Left ventricle myocardium inferior (tissue), 1 donor: ENCODE results near the gene KLK12. TPM values are rescaled to one million over a fixed set of nuclear protein-coding genes. Genes with fewer than 3 reads are reported as not detected.

ENCODE experiments used
- DNase-seq: peaks from one replicate; pipeline ENCODE4 v3.0.0-alpha.2; 2020
- H3K27ac ChIP-seq: fragments of 200-600 bp; replicated peaks from 2 replicates; pipeline ENCODE4 v1.8.0; 2021
- H3K27me3 ChIP-seq: fragments of 200-600 bp; 2 replicates; pipeline ENCODE4 v1.8.0; 2021; ENCODE audit warnings: low read depth
- H3K36me3 ChIP-seq: fragments of 200-600 bp; 2 replicates; pipeline ENCODE4 v1.8.0; 2021
- H3K4me1 ChIP-seq: fragments of 200-600 bp; 2 replicates; pipeline ENCODE4 v1.8.0; 2021
- H3K4me3 ChIP-seq: fragments of 200-600 bp; 2 replicates; pipeline ENCODE4 v1.8.0; 2021; ENCODE audit warnings: mild to moderate bottlenecking, moderate library complexity
- H3K9me3 ChIP-seq: fragments of 200-600 bp; replicated peaks from 2 replicates; pipeline ENCODE4 v1.8.0; 2021
- CTCF ChIP-seq: fragments of 200-600 bp; IDR thresholded peaks from 2 replicates; pipeline ENCODE4 v1.8.0; 2021; ENCODE audit warnings: antibody characterized with exemption, mild to moderate bottlenecking, borderline replicate concordance
- intact Hi-C: fragments of 100-400 bp; cut with micrococcal nuclease; formaldehyde crosslinking; loops from one replicate; pipeline ENCODE4 v1.11.0; 2022
- total RNA-seq: library from RNA; stranded (reverse); fragmentation: NEBNext Ultra II Directional; extraction: Animal tissue kit (Norgen Biotek cat#: 25700); gene quantifications from one replicate; pipeline ENCODE4 v1.2.1, GENCODE V29; 2021
- donor health status: DM: no; HTN: yes; CAD: no; lungs with severe emphysema.

The KLK12 gene
- total RNA-seq, 1 donor from 2014 or later = not detected

- H3K4me3 ChIP-seq = no peak overlapping the region
- no peak for TF ChIP-seq CTCF
- H3K27me3 ChIP-seq = peaks cover 95% of the 10 kb centered on the region
- H3K27ac ChIP-seq = no peak overlapping the region
- H3K36me3 ChIP-seq = no peaks in the 10 kb centered on the region
- DNase-seq = no peak
- H3K4me1 ChIP-seq = no peaks in the 10 kb centered on the region
- intact Hi-C loops = no loop called here
- no peaks in the 10 kb centered on the region for H3K9me3 ChIP-seq
Measured at GRCh38 chr19:51027873-51028272, 6.9 kb downstream of the KLK12 start.

GRCh38 chr19:51027126-51027806 lies 7.5 kb downstream of the KLK12 start:
- no peaks in the 10 kb centered on the region for H3K9me3 ChIP-seq
- no peak overlapping the region for H3K4me3 ChIP-seq
- DNase-seq = no peak
- no peak overlapping the region for H3K27ac ChIP-seq
- H3K4me1 ChIP-seq = no peaks in the 10 kb centered on the region
- H3K36me3 ChIP-seq = no peaks in the 10 kb centered on the region
- intact Hi-C loops = no loop called here
- no peak for TF ChIP-seq CTCF
- peaks cover 95% of the 10 kb centered on the region for H3K27me3 ChIP-seq

DNA sequence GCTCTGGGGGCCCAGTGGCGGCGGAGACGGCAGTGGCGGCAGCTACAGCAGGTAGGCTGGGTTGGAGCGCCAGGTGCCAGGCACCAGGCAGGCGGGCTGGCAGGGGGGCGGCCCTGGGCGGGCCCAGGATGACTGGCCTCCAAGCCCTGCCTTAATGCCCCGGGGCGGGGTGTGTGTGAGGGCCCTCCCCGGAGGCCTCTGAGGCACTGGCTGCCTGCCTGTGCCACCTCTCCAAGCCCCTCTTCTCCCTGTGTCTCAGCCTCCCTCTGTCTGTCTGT lies 8.3 kb downstream of the KLK12 start, which contains the start of gene KLK11:
KLK11 (minus strand) TSS at position 63 of the 278 bp plus-strand sequence. CDS start 985 bp downstream, outside the sequence.
- H3K4me1 ChIP-seq = no peaks in the 10 kb centered on the region
- no peaks in the 10 kb centered on the region for H3K9me3 ChIP-seq
- H3K36me3 ChIP-seq = no peaks in the 10 kb centered on the region
- DNase-seq = no peak
- H3K27me3 ChIP-seq = peaks cover 98% of the 10 kb centered on the region
- TF ChIP-seq CTCF = no peak
- H3K4me3 ChIP-seq = no peak within 1 kb of the TSS
- intact Hi-C loops = no loop called here
- no peak within 1 kb of the TSS for H3K27ac ChIP-seq

DNA sequence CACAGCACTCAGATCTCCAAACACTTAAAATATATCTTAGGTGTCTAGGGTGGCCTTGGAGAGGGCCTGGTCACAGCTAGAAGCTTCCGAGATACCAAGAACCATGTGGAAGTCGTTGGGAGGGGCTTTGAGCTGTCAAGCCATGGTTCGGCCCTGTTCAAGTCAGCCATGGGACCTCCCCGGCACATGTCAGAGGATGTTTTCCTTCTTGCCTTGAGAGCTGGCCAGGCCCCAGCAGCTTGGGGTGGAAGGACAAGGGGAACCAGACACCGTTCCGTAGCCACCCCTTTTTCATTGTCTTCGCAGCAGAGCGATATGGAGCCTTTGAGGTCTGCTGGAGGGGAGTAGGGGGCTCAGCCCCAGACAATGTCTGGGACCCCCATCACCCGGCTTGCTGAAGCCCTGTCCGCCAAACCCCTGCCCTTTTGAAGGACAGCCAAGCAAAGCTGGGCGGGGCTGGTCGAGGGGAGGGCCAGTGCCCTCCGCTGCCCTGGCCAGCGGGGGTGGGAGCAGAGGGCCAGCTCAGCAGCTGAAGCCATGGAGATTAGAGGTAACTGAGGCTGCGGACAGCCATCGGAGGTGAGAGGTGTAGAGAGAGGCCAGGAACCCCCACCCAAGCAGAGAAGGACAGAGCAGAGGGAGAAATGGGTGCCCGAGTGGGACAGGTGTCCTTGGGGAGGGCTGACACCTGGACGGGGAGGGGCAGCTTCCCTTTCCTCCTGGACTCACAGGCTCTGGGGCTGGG lies 8.8 kb downstream of the KLK12 start:
- H3K27ac ChIP-seq = no peak overlapping the region
- peaks cover 93% of the 10 kb centered on the region for H3K27me3 ChIP-seq
- no peaks in the 10 kb centered on the region for H3K36me3 ChIP-seq
- peaks cover 3% of the 10 kb centered on the region for H3K4me1 ChIP-seq
- intact Hi-C loops = no loop called here
- no peak for DNase-seq
- H3K4me3 ChIP-seq = no peak overlapping the region
- H3K9me3 ChIP-seq = no peaks in the 10 kb centered on the region
- no peak for TF ChIP-seq CTCF

DNA sequence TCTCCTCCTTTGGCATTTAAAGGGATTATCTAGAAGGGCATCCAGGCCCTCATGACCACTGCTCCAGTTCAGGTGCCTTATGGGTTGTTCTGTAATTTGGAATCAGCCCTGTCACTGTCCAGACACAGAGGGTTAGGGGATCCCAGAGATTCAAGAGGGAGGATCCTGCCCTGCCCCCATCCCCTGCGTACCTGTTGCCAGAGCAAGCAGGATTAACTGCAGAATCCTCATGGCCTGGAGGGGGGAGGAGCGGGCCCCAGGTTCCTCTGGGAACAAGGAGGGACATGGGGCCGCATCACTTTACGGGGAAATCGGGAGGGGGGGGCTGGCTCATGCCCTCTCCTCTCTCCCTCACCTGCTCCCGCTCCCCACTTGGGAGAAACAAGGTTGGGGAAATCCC lies 9.4 kb downstream of the KLK12 start:
- H3K27ac ChIP-seq = no peak overlapping the region
- H3K27me3 ChIP-seq = peaks cover 90% of the 10 kb centered on the region
- no peak overlapping the region for H3K4me3 ChIP-seq

More for the DNA sequence above, 9.4 kb downstream of the KLK12 start:
- TF ChIP-seq CTCF = no peak
- H3K9me3 ChIP-seq = no peaks in the 10 kb centered on the region
- peaks cover 5% of the 10 kb centered on the region for H3K4me1 ChIP-seq
- DNase-seq = no peak
- intact Hi-C loops = no loop called here
- no peaks in the 10 kb centered on the region for H3K36me3 ChIP-seq
